Activated effector memory CD4-positive, alpha-beta T cell treated with Interleukin-2 at 50 U/mL for 16 hours (primary cell): ENCODE results near the gene COPB2.
A peak's percentile ranks its signal among the peaks of the same experiment; 100 is the strongest.
"Not testable (repeated sequence)": the region's sequence is repeated elsewhere in the genome, so short reads cannot be mapped to it uniquely, and the experiment has no call there.

Experiments used
- DNase-seq: peaks from one replicate; pipeline ENCODE4 v3.0.0-alpha.2; 2020

The COPB2 gene

GRCh38 chr3:139389552-139390368 lies at the start of gene COPB2:
COPB2 (minus strand) TSS chr3:139389647; CDS start chr3:139389550, 97 bp downstream.
- peak; percentile 90 for DNase-seq

- no peak for DNase-seq
Observed at GRCh38 chr3:139434764-139435307, 45.4 kb upstream of the COPB2 start.

DNA sequence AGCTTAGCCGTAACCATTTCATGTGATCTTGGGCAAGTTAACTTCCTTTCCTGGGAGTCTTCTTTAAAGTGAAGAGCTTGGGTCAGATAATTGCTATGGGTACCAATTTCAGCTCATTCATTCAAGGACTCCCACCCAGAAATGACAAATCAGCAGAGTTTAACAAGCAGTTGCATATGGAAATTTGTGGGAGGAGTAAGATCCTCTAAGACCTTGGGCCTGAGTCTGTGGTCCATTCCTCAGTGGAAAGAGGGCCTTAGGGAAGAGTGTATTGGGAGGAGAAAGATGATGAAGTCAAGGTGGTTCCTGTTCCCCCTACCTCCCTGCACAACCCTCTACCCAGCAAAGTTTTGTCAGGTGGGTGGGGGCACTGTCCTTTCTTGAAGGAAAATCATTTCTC lies 44.8 kb upstream of the COPB2 start:
- DNase-seq: no peak

- DNase-seq: no peak
Observed at GRCh38 chr3:139433089-139433488, 43.6 kb upstream of the COPB2 start.

- no peak for DNase-seq
Observed at GRCh38 chr3:139430493-139430892, 41.0 kb upstream of the COPB2 start.

- no peak for DNase-seq
Observed at GRCh38 chr3:139427283-139428060, 38.0 kb upstream of the COPB2 start.

DNA sequence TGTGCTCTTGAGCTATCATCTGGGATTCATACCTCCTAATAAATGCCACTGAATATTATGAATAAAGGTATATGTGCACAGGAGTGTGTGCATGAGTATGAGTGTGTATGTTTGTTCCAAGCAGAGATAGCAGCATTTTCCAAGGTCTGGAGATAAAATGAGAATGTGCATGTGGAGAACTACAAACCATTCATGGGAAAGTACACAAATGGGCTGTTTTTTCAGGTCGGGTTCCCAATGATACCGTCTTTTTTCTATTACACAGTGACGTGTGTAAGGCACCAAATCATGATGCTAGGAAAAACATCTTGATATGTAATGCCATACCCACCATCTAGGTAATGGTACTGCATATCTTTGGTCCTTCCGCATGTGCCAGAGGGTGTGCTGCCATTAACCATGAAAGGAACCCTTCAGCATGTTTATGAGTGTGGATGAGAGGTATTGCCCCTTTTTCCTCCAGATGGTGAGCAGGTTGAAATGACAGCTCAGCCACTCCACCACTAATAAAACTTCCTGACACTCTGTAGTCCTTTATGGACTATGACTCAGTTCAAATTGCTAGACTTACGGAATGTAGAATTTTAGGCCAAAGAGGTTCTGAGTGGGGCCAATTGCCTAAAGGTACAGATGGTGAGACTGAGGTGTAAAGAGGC lies 36.4 kb upstream of the COPB2 start:
- no peak for DNase-seq

DNA sequence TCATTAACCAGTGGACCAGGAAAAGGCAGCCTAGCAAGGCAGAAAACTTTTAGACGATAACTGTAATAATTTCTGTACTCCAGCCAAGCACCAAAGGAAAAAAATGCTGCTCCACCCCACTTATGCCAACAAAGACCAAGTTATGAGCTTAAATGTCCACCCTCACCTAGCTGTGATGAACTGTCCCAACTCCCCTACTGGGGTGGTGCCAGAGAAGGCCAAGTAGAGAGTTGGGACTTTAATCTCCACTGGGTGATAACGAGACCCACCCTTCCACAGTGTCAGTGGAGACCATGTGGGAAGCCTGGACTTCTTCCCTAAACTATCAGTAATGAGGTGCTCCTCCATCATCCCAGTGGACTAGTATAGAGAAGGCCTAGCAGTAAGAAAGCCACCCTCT lies 33.8 kb upstream of the COPB2 start:
- DNase-seq: no peak

- no peak for DNase-seq
Observed at GRCh38 chr3:139421460-139421859, 32.0 kb upstream of the COPB2 start.

DNA sequence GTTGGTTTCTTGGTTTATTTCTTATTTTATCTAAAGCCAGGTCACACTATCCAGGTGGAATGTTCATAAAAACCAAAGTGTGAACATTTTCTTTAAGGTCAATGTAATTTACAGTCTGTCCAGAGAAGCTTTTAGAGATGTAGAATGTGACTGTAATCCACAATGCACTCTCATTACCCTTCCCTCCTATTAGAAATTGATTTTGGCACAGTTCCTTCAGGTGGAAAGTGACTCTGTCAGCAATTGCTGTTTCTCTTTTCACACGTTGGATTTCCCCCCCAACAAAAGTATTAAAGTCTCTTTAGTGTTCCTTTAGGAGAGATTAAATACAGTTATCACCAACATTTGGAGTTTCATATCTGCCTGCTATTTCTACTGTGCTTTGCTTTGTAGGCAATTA lies 31.6 kb upstream of the COPB2 start:
- no peak for DNase-seq

GRCh38 chr3:139418144-139418543 lies 28.7 kb upstream of the COPB2 start:
- DNase-seq: no peak

- no peak for DNase-seq
Observed at GRCh38 chr3:139416275-139416674, 26.8 kb upstream of the COPB2 start.

- no peak for DNase-seq
Observed at GRCh38 chr3:139414608-139415224, 25.3 kb upstream of the COPB2 start.

- DNase-seq: not testable (repeated sequence)
Observed at GRCh38 chr3:139412891-139413290, 23.4 kb upstream of the COPB2 start.

DNA sequence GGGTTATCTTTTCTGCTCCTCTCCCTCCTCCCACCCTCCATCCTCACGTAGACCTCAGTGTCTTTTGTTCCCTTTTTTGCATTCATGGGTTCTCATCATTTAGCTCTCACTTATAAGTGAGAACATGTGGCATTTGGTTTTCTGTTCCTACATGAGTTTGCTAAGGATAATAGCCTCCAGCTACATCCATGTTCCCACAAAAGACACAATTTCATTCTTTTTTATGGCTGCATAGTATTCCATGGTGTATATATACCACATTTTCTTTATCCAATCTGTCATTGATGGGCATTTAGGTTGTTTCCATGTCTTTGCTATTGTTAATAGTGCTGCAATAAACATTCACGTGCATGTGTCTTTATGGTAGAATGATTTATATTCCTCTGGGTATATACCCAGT lies 11.7 kb upstream of the COPB2 start:
- DNase-seq: not testable (repeated sequence)

GRCh38 chr3:139396707-139397106 lies 7.3 kb upstream of the COPB2 start:
- DNase-seq: no peak

DNA sequence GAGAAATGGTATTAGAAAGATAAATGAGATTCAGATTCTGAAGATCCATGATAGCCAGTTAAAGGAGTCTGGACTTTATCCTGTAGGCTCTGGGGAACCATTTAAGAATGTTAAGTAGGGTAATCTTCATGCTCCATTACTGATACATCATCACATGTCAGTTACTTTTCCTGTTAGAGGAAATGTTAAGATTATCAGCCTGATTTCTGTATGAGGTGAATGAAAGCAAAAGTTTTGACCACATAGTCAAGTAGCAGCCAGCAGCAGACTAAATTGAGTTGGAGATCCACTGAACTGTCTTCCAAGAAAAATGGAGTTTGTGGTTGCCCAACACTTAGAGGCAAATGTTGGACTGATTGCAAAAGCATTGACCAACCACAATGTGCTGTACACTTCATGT lies 4.7 kb upstream of the COPB2 start:
- DNase-seq: no peak

GRCh38 chr3:139388821-139389551 lies 461 bp downstream of the COPB2 start:
- no peak for DNase-seq

- no peak for DNase-seq
Observed at GRCh38 chr3:139388077-139388476, 1.4 kb downstream of the COPB2 start.

DNA sequence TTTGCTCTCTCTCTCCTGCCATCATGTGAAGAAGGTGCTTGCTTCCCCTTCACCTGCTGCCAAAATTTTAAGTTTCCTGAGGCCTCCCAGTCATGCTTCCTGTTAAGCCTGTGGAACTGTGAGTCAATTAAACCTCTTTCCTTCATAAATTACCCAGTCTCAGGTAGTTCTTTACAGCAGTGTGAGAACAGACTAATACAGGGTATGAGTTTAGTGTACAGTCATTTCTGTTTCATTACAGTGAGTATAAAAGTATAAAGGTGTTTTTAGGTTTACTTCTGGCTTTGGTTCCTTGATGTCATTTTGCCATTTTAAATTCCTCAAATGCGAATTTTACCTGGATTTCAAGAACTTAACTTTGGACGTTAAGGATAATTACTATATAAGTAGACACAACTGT lies 7.2 kb downstream of the COPB2 start:
- DNase-seq: not testable (repeated sequence)

- no peak for DNase-seq
Observed at GRCh38 chr3:139380575-139380974, 8.9 kb downstream of the COPB2 start.

- no peak for DNase-seq
Observed at GRCh38 chr3:139378587-139379241, 10.7 kb downstream of the COPB2 start.
